SK-N-MC (cell line): ENCODE data around the gene CYS1.

Experiments
- DNase-seq: peaks from one replicate; pipeline ENCODE4 v3.0.0-alpha.2; 2011; ENCODE audit warnings: low read depth, low spot score
- H3K27ac ChIP-seq: fragments of 200-600 bp; sonication (generic); 2 replicates; pipeline ENCODE4 v1.5.1; 2016; ENCODE audit warnings: mixed run types
- H3K36me3 ChIP-seq: fragments of 200-600 bp; sonication (generic); 2 replicates; pipeline ENCODE4 v1.6.1; 2017; ENCODE audit warnings: antibody characterized with exemption, low read length, mixed read lengths; ENCODE audit not compliant: insufficient read depth
- H3K4me3 ChIP-seq: fragments of 200-600 bp; sonication (generic); 2 replicates; pipeline ENCODE4 v1.5.1; 2016
- H3K9ac ChIP-seq: fragments of 200-600 bp; sonication (generic); 2 replicates; pipeline ENCODE4 v1.8.0; 2017; ENCODE audit warnings: mixed run types, mixed read lengths; ENCODE audit not compliant: insufficient read length
- H3K9me3 ChIP-seq: fragments of 200-600 bp; sonication (generic); 2 replicates; pipeline ENCODE4 v1.6.1; 2017; ENCODE audit warnings: low read depth, mild to moderate bottlenecking, antibody characterized with exemption, low read length, moderate library complexity, mixed read lengths
- EZH2 ChIP-seq: fragments of 200-600 bp; sonication (generic); IDR thresholded peaks from one replicate; pipeline ENCODE4 v1.6.1; 2017; ENCODE audit warnings: antibody characterized with exemption
- FOXP2 ChIP-seq: optimal IDR thresholded peaks from 2 replicates; pipeline ENCODE3; 2011; ENCODE audit warnings: mild to moderate bottlenecking, moderate library complexity; ENCODE audit not compliant: insufficient read depth; ENCODE audit errors: extremely low read length, control extremely low read depth
- POLR2AphosphoS5 ChIP-seq: IDR thresholded peaks from 2 replicates; pipeline ENCODE4 v1.6.1; 2012; ENCODE audit warnings: mild to moderate bottlenecking, low read depth, low read length, borderline replicate concordance

CYS1 gene

GRCh38 chr2:10085668-10086059 is 5.5 kb upstream of the CYS1 start:
- H3K4me3 ChIP-seq = no peak overlapping the region
- H3K9me3 ChIP-seq = no peaks in the 10 kb centered on the region
- no peak for DNase-seq
- H3K27ac ChIP-seq = no peak overlapping the region
- H3K9ac ChIP-seq = no peak overlapping the region
- H3K36me3 ChIP-seq = no peaks in the 10 kb centered on the region
- no peak for TF ChIP-seq FOXP2
- no peak for TF ChIP-seq POLR2AphosphoS5
- TF ChIP-seq EZH2 = no peak

- no peak for DNase-seq
- Histone ChIP-seq H3K9ac (no peak overlapping the region), H3K4me3 (no peak overlapping the region), H3K36me3 (no peaks in the 10 kb centered on the region), H3K27ac (no peak overlapping the region), H3K9me3 (no peaks in the 10 kb centered on the region)
- no peak for TF ChIP-seq FOXP2
These were observed 4.9 kb upstream of the CYS1 start for GRCh38 chr2:10085043-10085667.

GRCh38 chr2:10084223-10084865 is 4.1 kb upstream of the CYS1 start:
- no peak overlapping the region for H3K9ac ChIP-seq
- no peaks in the 10 kb centered on the region for H3K36me3 ChIP-seq
- no peaks in the 10 kb centered on the region for H3K9me3 ChIP-seq
- no peak for TF ChIP-seq POLR2AphosphoS5
- TF ChIP-seq EZH2 = no peak
- no peak for TF ChIP-seq FOXP2
- no peak overlapping the region for H3K27ac ChIP-seq
- no peak for DNase-seq
- no peak overlapping the region for H3K4me3 ChIP-seq

GRCh38 chr2:10083692-10084211 is 3.5 kb upstream of the CYS1 start:
- no peak for DNase-seq
- no peak overlapping the region for H3K27ac ChIP-seq
- no peak overlapping the region for H3K9ac ChIP-seq
- no peak for TF ChIP-seq EZH2
- TF ChIP-seq FOXP2 = no peak
- no peak for TF ChIP-seq POLR2AphosphoS5
- H3K4me3 ChIP-seq = no peak overlapping the region
- no peaks in the 10 kb centered on the region for H3K36me3 ChIP-seq
- no peaks in the 10 kb centered on the region for H3K9me3 ChIP-seq

- H3K27ac ChIP-seq = no peak overlapping the region
- no peak overlapping the region for H3K4me3 ChIP-seq
- no peak overlapping the region for H3K9ac ChIP-seq
- H3K36me3 ChIP-seq = no peaks in the 10 kb centered on the region
- no peak for TF ChIP-seq POLR2AphosphoS5
- no peak for TF ChIP-seq EZH2
- no peak for TF ChIP-seq FOXP2
- H3K9me3 ChIP-seq = no peaks in the 10 kb centered on the region
- DNase-seq = no peak
These were observed 2.8 kb upstream of the CYS1 start for GRCh38 chr2:10083046-10083445.

- no peaks in the 10 kb centered on the region for H3K36me3 ChIP-seq
- no peak for DNase-seq
- no peak overlapping the region for H3K27ac ChIP-seq
- H3K9ac ChIP-seq = no peak overlapping the region
- H3K4me3 ChIP-seq = peak overlapping the region; percentile 69
- no peak for TF ChIP-seq FOXP2
- peak; percentile 91 for TF ChIP-seq EZH2
- TF ChIP-seq POLR2AphosphoS5 = no peak
- no peaks in the 10 kb centered on the region for H3K9me3 ChIP-seq
These were observed 509 bp upstream of the CYS1 start for GRCh38 chr2:10080536-10081304.

- TF ChIP-seq FOXP2 = no peak
- TF ChIP-seq POLR2AphosphoS5 = no peak
- TF ChIP-seq EZH2 = peak; percentile 65
- peak overlapping the region; percentile 48 for H3K4me3 ChIP-seq
- H3K36me3 ChIP-seq = no peaks in the 10 kb centered on the region
- no peaks in the 10 kb centered on the region for H3K9me3 ChIP-seq
- no peak overlapping the region for H3K9ac ChIP-seq
- DNase-seq = no peak
- H3K27ac ChIP-seq = no peak overlapping the region
These were observed 843 bp downstream of the CYS1 start for GRCh38 chr2:10079266-10079869.

GRCh38 chr2:10078704-10079265 is 1.4 kb downstream of the CYS1 start:
- TF ChIP-seq FOXP2 (no peak), EZH2 (no peak), POLR2AphosphoS5 (no peak)
- Histone ChIP-seq H3K4me3 (peak overlapping the region; percentile 48), H3K36me3 (no peaks in the 10 kb centered on the region), H3K9ac (no peak overlapping the region), H3K27ac (no peak overlapping the region), H3K9me3 (no peaks in the 10 kb centered on the region)
- DNase-seq = no peak
